ENCODE results near the gene SULF2.

The SULF2 gene

GRCh38 chr20:47701612-47702011, 83.7 kb downstream of the SULF2 start:
- TF ChIP-seq POLR2AphosphoS5 (IDR thresholded peaks at IDR 0.05; ENCODE audit: low read depth) (no peak), CTCF (IDR thresholded peaks at IDR 0.05; ENCODE audit: insufficient read depth, low read length) (no peak), SPI1 (IDR thresholded peaks at IDR 0.05; ENCODE audit: borderline replicate concordance, low read depth) (no peak), GABPA (IDR thresholded peaks at IDR 0.05; ENCODE audit: low read depth) (no peak)
- TF ChIP-seq, protein P1, sequence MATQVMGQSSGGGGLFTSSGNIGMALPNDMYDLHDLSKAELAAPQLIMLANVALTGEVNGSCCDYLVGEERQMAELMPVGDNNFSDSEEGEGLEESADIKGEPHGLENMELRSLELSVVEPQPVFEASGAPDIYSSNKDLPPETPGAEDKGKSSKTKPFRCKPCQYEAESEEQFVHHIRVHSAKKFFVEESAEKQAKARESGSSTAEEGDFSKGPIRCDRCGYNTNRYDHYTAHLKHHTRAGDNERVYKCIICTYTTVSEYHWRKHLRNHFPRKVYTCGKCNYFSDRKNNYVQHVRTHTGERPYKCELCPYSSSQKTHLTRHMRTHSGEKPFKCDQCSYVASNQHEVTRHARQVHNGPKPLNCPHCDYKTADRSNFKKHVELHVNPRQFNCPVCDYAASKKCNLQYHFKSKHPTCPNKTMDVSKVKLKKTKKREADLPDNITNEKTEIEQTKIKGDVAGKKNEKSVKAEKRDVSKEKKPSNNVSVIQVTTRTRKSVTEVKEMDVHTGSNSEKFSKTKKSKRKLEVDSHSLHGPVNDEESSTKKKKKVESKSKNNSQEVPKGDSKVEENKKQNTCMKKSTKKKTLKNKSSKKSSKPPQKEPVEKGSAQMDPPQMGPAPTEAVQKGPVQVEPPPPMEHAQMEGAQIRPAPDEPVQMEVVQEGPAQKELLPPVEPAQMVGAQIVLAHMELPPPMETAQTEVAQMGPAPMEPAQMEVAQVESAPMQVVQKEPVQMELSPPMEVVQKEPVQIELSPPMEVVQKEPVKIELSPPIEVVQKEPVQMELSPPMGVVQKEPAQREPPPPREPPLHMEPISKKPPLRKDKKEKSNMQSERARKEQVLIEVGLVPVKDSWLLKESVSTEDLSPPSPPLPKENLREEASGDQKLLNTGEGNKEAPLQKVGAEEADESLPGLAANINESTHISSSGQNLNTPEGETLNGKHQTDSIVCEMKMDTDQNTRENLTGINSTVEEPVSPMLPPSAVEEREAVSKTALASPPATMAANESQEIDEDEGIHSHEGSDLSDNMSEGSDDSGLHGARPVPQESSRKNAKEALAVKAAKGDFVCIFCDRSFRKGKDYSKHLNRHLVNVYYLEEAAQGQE (IDR thresholded peaks at IDR 0.05; ENCODE audit: insufficient replicate concordance, low read depth), result no peak
- no peak overlapping the region for H3K27ac ChIP-seq (replicated peaks)
- H3K27me3 ChIP-seq (ENCODE audit: insufficient read depth, poor library complexity, severe bottlenecking), result no peaks in the 10 kb centered on the region
- H3K4me3 ChIP-seq (replicated peaks; ENCODE audit: insufficient read depth, low read length), result no peak overlapping the region
- DNase-seq (ENCODE audit: low read depth in 1 of 2, low spot score in 1 of 2), result no peak

DNA sequence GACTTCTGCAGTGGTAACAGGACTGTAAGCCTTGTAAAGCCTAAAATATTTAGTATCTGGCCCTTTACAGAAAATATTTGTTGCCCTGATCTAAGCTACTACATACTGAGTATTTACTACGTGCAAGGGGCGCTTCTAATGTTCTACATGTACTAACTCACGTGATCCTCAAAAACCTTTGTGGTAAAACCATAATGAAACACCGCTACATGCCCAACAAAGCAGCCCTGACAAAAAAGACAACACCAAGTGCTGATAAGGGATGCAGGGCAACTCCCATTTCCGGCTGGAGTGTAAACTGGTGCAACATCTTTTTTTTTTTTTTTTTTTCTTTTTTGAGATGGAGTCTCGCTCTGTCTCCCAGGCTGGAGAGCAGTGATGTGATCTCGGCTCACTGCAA, 85.0 kb downstream of the SULF2 start:
- DNase-seq (ENCODE audit: low read depth in 1 of 2, low spot score in 1 of 2), result no peak
- no peaks in the 10 kb centered on the region for H3K27me3 ChIP-seq (ENCODE audit: insufficient read depth, poor library complexity, severe bottlenecking)
- no peak for TF ChIP-seq GABPA (IDR thresholded peaks at IDR 0.05; ENCODE audit: low read depth)
- TF ChIP-seq CTCF (IDR thresholded peaks at IDR 0.05; ENCODE audit: insufficient read depth, low read length), result no peak
- TF ChIP-seq, protein P1 (IDR thresholded peaks at IDR 0.05; ENCODE audit: insufficient replicate concordance, low read depth), result no peak
- no peak for TF ChIP-seq POLR2AphosphoS5 (IDR thresholded peaks at IDR 0.05; ENCODE audit: low read depth)
- TF ChIP-seq SPI1 (IDR thresholded peaks at IDR 0.05; ENCODE audit: borderline replicate concordance, low read depth), result no peak
- no peak overlapping the region for H3K4me3 ChIP-seq (replicated peaks; ENCODE audit: insufficient read depth, low read length)
- H3K27ac ChIP-seq (replicated peaks), result no peak overlapping the region

DNA sequence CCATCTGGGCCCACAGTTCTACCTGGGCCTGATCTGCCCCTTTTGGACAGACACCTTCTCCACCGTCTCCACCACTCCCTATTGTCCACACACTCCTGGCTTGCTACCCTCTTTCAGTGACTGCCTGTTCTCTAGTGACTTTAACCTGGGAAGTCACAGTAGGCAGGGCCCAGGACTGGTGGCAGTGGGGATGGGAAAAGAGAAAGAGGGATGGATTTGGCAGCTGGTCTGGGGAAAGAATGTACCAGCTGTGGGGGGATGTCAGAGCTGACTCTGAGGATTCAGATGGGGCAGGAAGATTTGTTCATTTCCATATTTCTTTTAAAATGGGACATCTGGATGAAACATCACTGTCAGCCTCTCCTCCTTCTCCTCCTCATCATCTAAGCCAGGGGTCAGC, 85.5 kb downstream of the SULF2 start:
- Histone ChIP-seq H3K4me3 (replicated peaks; ENCODE audit: insufficient read depth, low read length) (no peak overlapping the region), H3K27me3 (ENCODE audit: insufficient read depth, poor library complexity, severe bottlenecking) (no peaks in the 10 kb centered on the region), H3K27ac (replicated peaks) (no peak overlapping the region)
- no peak for TF ChIP-seq SPI1 (IDR thresholded peaks at IDR 0.05; ENCODE audit: borderline replicate concordance, low read depth)
- no peak for DNase-seq (ENCODE audit: low read depth in 1 of 2, low spot score in 1 of 2)

GRCh38 chr20:47698142-47698541, 87.1 kb downstream of the SULF2 start:
- no peak for TF ChIP-seq GABPA (IDR thresholded peaks at IDR 0.05; ENCODE audit: low read depth)
- no peak for TF ChIP-seq POLR2AphosphoS5 (IDR thresholded peaks at IDR 0.05; ENCODE audit: low read depth)
- TF ChIP-seq CTCF (IDR thresholded peaks at IDR 0.05; ENCODE audit: insufficient read depth, low read length), result no peak
- TF ChIP-seq SPI1 (IDR thresholded peaks at IDR 0.05; ENCODE audit: borderline replicate concordance, low read depth), result no peak
- TF ChIP-seq, protein P1 (IDR thresholded peaks at IDR 0.05; ENCODE audit: insufficient replicate concordance, low read depth), result no peak
- no peak for DNase-seq (ENCODE audit: low read depth in 1 of 2, low spot score in 1 of 2)
- H3K27me3 ChIP-seq (ENCODE audit: insufficient read depth, poor library complexity, severe bottlenecking), result no peaks in the 10 kb centered on the region
- no peak overlapping the region for H3K27ac ChIP-seq (replicated peaks)
- no peak overlapping the region for H3K4me3 ChIP-seq (replicated peaks; ENCODE audit: insufficient read depth, low read length)
